ENCODE data around the gene BIK. TPM values are rescaled to one million over a fixed set of nuclear protein-coding genes. Genes with fewer than 3 reads are reported as not detected.

Gene BIK
- total RNA-seq, 1 donor from 2014 or later = 0.87 TPM

- intact Hi-C loops (cut with DNase I) = no loop called here
- no peak for TF ChIP-seq CTCF (IDR thresholded peaks at IDR 0.05)
- no peaks in the 10 kb centered on the region for H3K36me3 ChIP-seq
- peak; percentile 49 for ATAC-seq
- H3K27ac ChIP-seq = no peak overlapping the region
- peaks cover 12% of the 10 kb centered on the region for H3K4me1 ChIP-seq
- peaks cover 25% of the 10 kb centered on the region for H3K27me3 ChIP-seq
- H3K4me3 ChIP-seq = no peak overlapping the region
- DNase-seq = no peak
- H3K9me3 ChIP-seq = no peaks in the 10 kb centered on the region
Measured at GRCh38 chr22:43114958-43115357, 4.4 kb downstream of the BIK start.

DNA sequence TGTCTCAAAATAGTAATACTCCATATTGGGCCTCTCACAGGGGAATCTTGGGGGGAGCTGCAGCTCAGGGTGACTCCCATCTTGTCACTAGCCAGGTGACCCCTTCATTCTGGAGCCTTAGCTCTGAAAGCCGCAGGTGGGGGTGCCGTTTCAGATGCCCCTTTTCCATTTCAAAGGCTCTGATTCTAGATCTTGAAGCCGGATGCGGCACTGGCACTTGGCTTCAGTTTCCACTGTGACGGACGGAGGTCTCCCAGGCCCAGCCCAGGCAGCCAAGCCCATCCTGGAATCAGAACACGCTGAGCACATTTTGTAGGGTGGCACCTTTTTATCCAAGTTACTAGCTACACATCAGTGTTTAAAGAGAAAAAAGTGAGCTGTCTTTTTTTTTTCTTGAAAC, 6.4 kb downstream of the BIK start:
- no peaks in the 10 kb centered on the region for H3K4me1 ChIP-seq
- peaks cover 10% of the 10 kb centered on the region for H3K27me3 ChIP-seq
- DNase-seq = no peak
- H3K4me3 ChIP-seq = no peak overlapping the region
- ATAC-seq = no peak
- no peaks in the 10 kb centered on the region for H3K36me3 ChIP-seq
- intact Hi-C loops (cut with DNase I) = no loop called here
- H3K27ac ChIP-seq = no peak overlapping the region
- H3K9me3 ChIP-seq = no peaks in the 10 kb centered on the region
- TF ChIP-seq CTCF (IDR thresholded peaks at IDR 0.05) = no peak

DNA sequence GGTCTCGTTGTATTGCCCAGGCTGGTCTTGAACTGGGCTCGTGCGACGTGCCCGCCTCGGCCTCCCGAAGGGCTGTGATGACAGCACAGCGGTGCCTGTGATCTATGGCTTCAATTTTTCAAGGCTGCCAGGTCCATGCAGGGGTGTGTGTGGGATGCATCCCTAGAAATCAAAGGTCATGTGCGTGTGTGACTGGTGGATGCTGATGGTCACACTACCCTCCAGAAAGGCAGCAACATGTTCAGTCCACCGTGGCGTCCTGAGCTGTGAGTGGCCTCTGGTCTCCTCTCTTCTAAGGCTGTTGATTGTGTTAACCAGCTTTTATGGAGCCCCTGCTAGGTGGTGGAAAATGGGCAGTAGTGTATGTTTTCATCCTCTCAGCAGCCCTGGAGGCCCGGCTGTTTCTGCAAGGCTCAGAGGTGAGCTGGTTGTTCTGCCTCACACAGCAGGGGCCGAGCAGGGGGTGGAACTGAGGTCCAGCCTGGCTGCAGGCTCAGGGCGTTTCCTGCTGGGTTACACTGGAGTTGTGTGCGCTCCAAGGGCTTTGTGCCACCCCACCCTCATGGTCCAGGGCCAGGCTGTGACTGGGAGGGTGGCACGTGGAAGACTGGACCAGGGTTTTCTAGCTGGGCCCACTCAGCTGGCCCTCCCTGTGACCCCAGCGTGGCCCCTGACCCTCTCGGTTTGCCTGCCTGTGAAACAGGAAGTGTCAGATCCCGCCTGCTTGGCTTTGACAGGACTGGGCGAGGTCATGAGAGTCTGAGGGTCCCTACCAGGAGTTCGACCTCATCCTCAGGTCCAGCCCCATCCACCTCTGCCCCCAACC, 7.7 kb downstream of the BIK start:
- Histone ChIP-seq H3K36me3 (no peaks in the 10 kb centered on the region), H3K4me3 (no peak overlapping the region), H3K9me3 (no peaks in the 10 kb centered on the region), H3K27me3 (no peaks in the 10 kb centered on the region), H3K27ac (no peak overlapping the region), H3K4me1 (no peaks in the 10 kb centered on the region)
- ATAC-seq (no peak), DNase-seq (no peak)
- intact Hi-C loops (cut with DNase I) = no loop called here
- TF ChIP-seq CTCF (IDR thresholded peaks at IDR 0.05) = no peak

GRCh38 chr22:43118953-43119458, 8.5 kb downstream of the BIK start:
- Histone ChIP-seq H3K4me3 (no peak overlapping the region), H3K4me1 (no peaks in the 10 kb centered on the region), H3K27me3 (no peaks in the 10 kb centered on the region), H3K27ac (no peak overlapping the region), H3K36me3 (no peaks in the 10 kb centered on the region), H3K9me3 (no peaks in the 10 kb centered on the region)
- no peak for TF ChIP-seq CTCF (IDR thresholded peaks at IDR 0.05)
- intact Hi-C loops (cut with DNase I) = no loop called here
- no peak for DNase-seq
- ATAC-seq = no peak

- no peak overlapping the region for H3K27ac ChIP-seq
- no peak for DNase-seq
- no peaks in the 10 kb centered on the region for H3K27me3 ChIP-seq
- H3K36me3 ChIP-seq = no peaks in the 10 kb centered on the region
- no peak for TF ChIP-seq CTCF (IDR thresholded peaks at IDR 0.05)
- no peak overlapping the region for H3K4me3 ChIP-seq
- ATAC-seq = peak; percentile 58
- intact Hi-C loops (cut with DNase I) = no loop called here
- peaks cover 9% of the 10 kb centered on the region for H3K4me1 ChIP-seq
- no peaks in the 10 kb centered on the region for H3K9me3 ChIP-seq
Measured at GRCh38 chr22:43126501-43127165, 16.1 kb downstream of the BIK start.
